Left ventricle myocardium inferior (tissue), 1 donor: ENCODE results near the gene ZKSCAN4. TPM values are rescaled to one million over a fixed set of nuclear protein-coding genes. Genes with fewer than 3 reads are reported as not detected.
A peak's percentile ranks its signal among the peaks of the same experiment; 100 is the strongest.

ENCODE experiments used
- DNase-seq: peaks from one replicate; pipeline ENCODE4 v3.0.0-alpha.2; 2020
- H3K27ac ChIP-seq: fragments of 200-600 bp; replicated peaks from 2 replicates; pipeline ENCODE4 v1.8.0; 2021
- H3K27me3 ChIP-seq: fragments of 200-600 bp; 2 replicates; pipeline ENCODE4 v1.8.0; 2021; ENCODE audit warnings: low read depth
- H3K36me3 ChIP-seq: fragments of 200-600 bp; 2 replicates; pipeline ENCODE4 v1.8.0; 2021
- H3K4me1 ChIP-seq: fragments of 200-600 bp; 2 replicates; pipeline ENCODE4 v1.8.0; 2021
- H3K4me3 ChIP-seq: fragments of 200-600 bp; 2 replicates; pipeline ENCODE4 v1.8.0; 2021; ENCODE audit warnings: mild to moderate bottlenecking, moderate library complexity
- H3K9me3 ChIP-seq: fragments of 200-600 bp; replicated peaks from 2 replicates; pipeline ENCODE4 v1.8.0; 2021
- CTCF ChIP-seq: fragments of 200-600 bp; IDR thresholded peaks from 2 replicates; pipeline ENCODE4 v1.8.0; 2021; ENCODE audit warnings: antibody characterized with exemption, mild to moderate bottlenecking, borderline replicate concordance
- intact Hi-C: fragments of 100-400 bp; cut with micrococcal nuclease; formaldehyde crosslinking; loops from one replicate; pipeline ENCODE4 v1.11.0; 2022
- total RNA-seq: library from RNA; stranded (reverse); fragmentation: NEBNext Ultra II Directional; extraction: Animal tissue kit (Norgen Biotek cat#: 25700); gene quantifications from one replicate; pipeline ENCODE4 v1.2.1, GENCODE V29; 2021
- donor health status: DM: no; HTN: yes; CAD: no; lungs with severe emphysema.

ZKSCAN4 gene
- total RNA-seq, 1 donor from 2014 or later = 3.1 TPM

DNA sequence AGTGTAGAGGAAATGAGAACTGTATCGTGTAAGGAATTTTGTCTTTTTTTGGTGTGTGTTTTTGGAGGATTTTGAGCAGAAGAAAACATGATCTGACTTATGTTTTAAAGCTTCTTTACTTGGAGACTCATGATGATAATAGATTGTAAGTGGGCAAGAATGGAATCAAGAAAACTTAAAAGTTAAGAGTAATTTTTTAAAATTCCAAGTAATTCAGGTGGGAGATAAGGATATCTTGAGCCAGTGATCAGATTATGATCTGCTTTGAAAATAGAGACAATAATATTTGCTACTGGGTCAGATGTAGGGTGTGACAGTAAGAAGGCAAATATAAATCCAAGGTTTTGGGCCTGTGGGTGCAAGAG, 15.6 kb upstream of the ZKSCAN4 start:
- peak overlapping the region; percentile 84 for H3K4me3 ChIP-seq
- DNase-seq = no peak
- no peaks in the 10 kb centered on the region for H3K27me3 ChIP-seq
- peaks cover 14% of the 10 kb centered on the region for H3K36me3 ChIP-seq
- TF ChIP-seq CTCF = no peak
- peak overlapping the region; percentile 91 for H3K27ac ChIP-seq
- H3K4me1 ChIP-seq = peaks cover 31% of the 10 kb centered on the region
- no peaks in the 10 kb centered on the region for H3K9me3 ChIP-seq
- intact Hi-C loops = no loop called here

DNA sequence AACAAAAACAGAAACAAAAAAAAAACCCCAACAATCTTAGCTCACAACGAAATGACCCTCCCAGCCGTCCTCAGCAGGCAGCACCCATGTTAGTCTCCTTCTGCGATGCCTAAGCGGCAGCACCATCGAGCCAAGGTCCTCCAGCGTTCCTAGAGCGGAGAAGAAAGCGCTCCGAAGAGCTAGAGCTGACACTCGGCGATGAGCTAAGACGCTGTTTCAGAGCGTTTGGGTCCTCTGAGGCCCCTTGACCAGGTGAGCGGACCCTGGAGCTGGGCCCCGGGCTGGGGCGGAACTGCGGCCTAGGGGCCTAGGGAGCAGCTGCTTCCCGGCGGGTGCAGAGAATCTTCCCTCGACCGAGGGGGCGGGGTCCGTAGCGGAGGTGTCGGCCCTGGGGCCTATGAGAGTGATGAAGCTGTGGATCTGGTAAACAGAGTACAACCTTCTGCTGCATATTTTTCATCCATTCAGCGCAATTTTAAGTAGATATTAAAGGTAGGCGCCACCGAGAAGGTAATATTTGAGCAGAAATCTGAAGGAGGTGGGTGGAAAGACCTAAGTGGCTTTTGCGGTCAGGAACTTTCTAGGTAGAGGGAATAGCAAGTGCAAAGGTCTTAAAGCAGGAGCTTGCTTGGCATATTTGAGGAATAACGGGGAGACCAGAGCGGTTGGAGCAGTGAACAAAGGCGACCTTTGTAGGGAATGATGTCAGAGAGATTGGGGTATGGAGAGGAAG, 15.1 kb upstream of the ZKSCAN4 start, which contains the start of gene ZSCAN26:
Gene ZSCAN26, plus strand, starts transcription at position 182 of the 733 bp plus-strand sequence. CDS start 4,777 bp downstream, outside the sequence.
- Histone ChIP-seq H3K4me1 (peaks cover 31% of the 10 kb centered on the region), H3K27ac (peak within 1 kb of the TSS; percentile 91), H3K9me3 (no peaks in the 10 kb centered on the region), H3K36me3 (peaks cover 9% of the 10 kb centered on the region), H3K4me3 (peak within 1 kb of the TSS; percentile 84), H3K27me3 (no peaks in the 10 kb centered on the region)
- intact Hi-C loops = no loop called here
- no peak for TF ChIP-seq CTCF
- DNase-seq = peak; percentile 80

DNA sequence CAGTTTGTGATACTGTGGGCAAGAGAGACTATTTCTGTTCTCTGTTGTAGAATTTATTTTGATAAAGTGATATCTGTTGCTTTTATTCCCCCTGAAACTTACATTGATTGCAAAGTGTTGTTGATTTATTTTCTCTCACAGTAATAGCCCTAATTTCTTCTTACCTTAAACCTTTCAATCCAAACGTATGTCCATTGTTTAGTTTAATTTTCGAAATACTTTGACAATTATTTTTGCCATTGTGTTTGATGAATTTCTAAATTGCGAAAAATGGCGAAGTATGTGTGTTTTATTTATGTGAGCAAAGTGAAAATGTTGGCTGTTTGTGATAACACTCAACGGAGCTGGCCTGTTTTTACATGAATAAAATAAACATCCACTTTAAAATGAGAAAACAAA, 14.5 kb upstream of the ZKSCAN4 start:
- intact Hi-C loops = no loop called here
- Histone ChIP-seq H3K4me3 (peak overlapping the region; percentile 84), H3K4me1 (peaks cover 31% of the 10 kb centered on the region), H3K9me3 (no peaks in the 10 kb centered on the region), H3K27ac (peak overlapping the region; percentile 91), H3K27me3 (no peaks in the 10 kb centered on the region), H3K36me3 (peaks cover 3% of the 10 kb centered on the region)
- no peak for TF ChIP-seq CTCF
- no peak for DNase-seq

- H3K27me3 ChIP-seq = no peaks in the 10 kb centered on the region
- peaks cover 16% of the 10 kb centered on the region for H3K9me3 ChIP-seq
- intact Hi-C loops = no loop called here
These were observed 12.8 kb upstream of the ZKSCAN4 start for GRCh38 chr6:28264834-28265401.

DNA sequence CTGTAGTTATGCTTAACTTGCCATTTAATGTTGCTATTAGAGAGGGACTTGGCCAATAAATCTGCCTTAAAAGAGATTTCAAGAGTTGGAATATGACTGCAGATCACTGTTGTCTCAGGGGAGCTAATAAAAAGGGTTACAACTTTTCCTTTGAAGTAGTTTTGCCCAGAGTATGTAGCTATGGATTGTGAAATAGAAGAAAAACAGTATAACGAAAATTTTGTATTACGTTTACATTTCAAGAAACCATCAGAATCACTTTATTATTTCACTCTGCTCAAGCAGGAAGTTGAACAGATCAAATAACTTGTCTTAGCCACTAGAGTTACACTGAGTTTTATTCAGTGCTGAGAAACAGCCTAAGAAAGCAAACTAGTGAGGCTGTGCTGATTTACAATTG, 11.9 kb upstream of the ZKSCAN4 start:
- H3K4me3 ChIP-seq = no peak overlapping the region
- peaks cover 24% of the 10 kb centered on the region for H3K9me3 ChIP-seq
- H3K27ac ChIP-seq = no peak overlapping the region
- DNase-seq = no peak
- H3K36me3 ChIP-seq = no peaks in the 10 kb centered on the region
- TF ChIP-seq CTCF = no peak
- H3K4me1 ChIP-seq = peaks cover 40% of the 10 kb centered on the region
- intact Hi-C loops = no loop called here
- H3K27me3 ChIP-seq = no peaks in the 10 kb centered on the region

More at GRCh38 chr6:28264834-28265401, 12.8 kb upstream of the ZKSCAN4 start:
- Histone ChIP-seq H3K4me1 (peaks cover 31% of the 10 kb centered on the region), H3K4me3 (no peak overlapping the region), H3K36me3 (no peaks in the 10 kb centered on the region), H3K27ac (no peak overlapping the region)
- no peak for TF ChIP-seq CTCF
- DNase-seq = no peak
